Liver (tissue), 9 donors: ENCODE results near the gene SSRP1. TPM values are rescaled to one million over a fixed set of nuclear protein-coding genes. Genes with fewer than 3 reads are reported as not detected.

Experiments used
- DNase-seq: peaks from one replicate; pipeline ENCODE4 v3.0.0-alpha.2; 2017; ENCODE audit warnings: low spot score
- H3K27ac ChIP-seq, 2 donors: one replicate each; pipeline ENCODE4 v1.7.0; 2013; ENCODE audit warnings: inconsistent platforms in 2 of 2, low read length in 2 of 2, control low read depth in 1 of 2, low read depth in 1 of 2, mild to moderate bottlenecking in 1 of 2
- H3K27me3 ChIP-seq, 4 donors: one replicate each; pipeline versions ENCODE4 v1.6.1 to v1.7.0; 2013; ENCODE audit warnings: low read length in 3 of 4, inconsistent platforms in 1 of 4, mild to moderate bottlenecking in 1 of 4, moderate library complexity in 1 of 4; ENCODE audit not compliant: control insufficient read depth in 4 of 4, insufficient read depth in 4 of 4
- H3K36me3 ChIP-seq, 4 donors: one replicate each; pipeline versions ENCODE4 v1.6.1 to v1.7.0; 2013; ENCODE audit warnings: low read length in 3 of 4, mild to moderate bottlenecking in 3 of 4, low read depth in 1 of 4, moderate library complexity in 1 of 4; ENCODE audit not compliant: control insufficient read depth in 4 of 4, insufficient read depth in 3 of 4
- H3K4me1 ChIP-seq, 4 donors: one replicate each; pipeline versions ENCODE4 v1.6.1 to v1.7.0; 2013; ENCODE audit warnings: low read length in 3 of 4, mild to moderate bottlenecking in 3 of 4, moderate library complexity in 1 of 4; ENCODE audit not compliant: control insufficient read depth in 4 of 4, insufficient read depth in 4 of 4
- H3K4me3 ChIP-seq, 3 donors: one replicate each; pipeline versions ENCODE4 v1.6.1 to v1.7.0; 2013; ENCODE audit warnings: low read length in 3 of 3, control low read depth in 1 of 3, low read depth in 1 of 3, mild to moderate bottlenecking in 1 of 3
- H3K9ac ChIP-seq, 2 donors: one replicate each; pipeline ENCODE4 v1.7.0; 2013; ENCODE audit warnings: low read length in 2 of 2, mild to moderate bottlenecking in 2 of 2, moderate library complexity in 2 of 2, control low read depth in 1 of 2, low read depth in 1 of 2
- H3K9me3 ChIP-seq, 4 donors: one replicate each; pipeline versions ENCODE4 v1.6.1 to v1.7.0; 2013; ENCODE audit warnings: low read length in 3 of 4; ENCODE audit not compliant: control insufficient read depth in 4 of 4
- EGR1 ChIP-seq, 2 donors: IDR thresholded peaks; 2 replicates each; pipeline ENCODE4 v1.6.1; 2016 to 2018; ENCODE audit warnings: antibody characterized with exemption in 2 of 2, low read depth in 2 of 2
- FOXA1 ChIP-seq: IDR thresholded peaks from 2 replicates; pipeline ENCODE4 v1.6.1; 2016; ENCODE audit warnings: antibody characterized with exemption
- FOXA2 ChIP-seq: IDR thresholded peaks from 2 replicates; pipeline ENCODE4 v1.6.1; 2016; ENCODE audit warnings: antibody characterized with exemption
- GABPA ChIP-seq, 2 donors: IDR thresholded peaks in 1 of 2; conservative IDR thresholded peaks in 1 of 2; 2 replicates each; pipeline ENCODE4 v1.6.1; 2016; ENCODE audit warnings: antibody characterized with exemption in 2 of 2, mild to moderate bottlenecking in 1 of 2, moderate library complexity in 1 of 2
- HNF4A ChIP-seq, 2 donors: conservative IDR thresholded peaks; 2 replicates each; pipeline ENCODE4 v1.6.1; 2016; ENCODE audit warnings: antibody characterized with exemption in 2 of 2, mild to moderate bottlenecking in 2 of 2
- HNF4G ChIP-seq: IDR thresholded peaks from 2 replicates; pipeline ENCODE4 v1.6.1; 2016; ENCODE audit warnings: antibody characterized with exemption
- JUND ChIP-seq, 2 donors: IDR thresholded peaks; 2 replicates each; pipeline ENCODE4 v1.6.1; 2016; ENCODE audit warnings: antibody characterized with exemption in 2 of 2
- NR2F2 ChIP-seq: IDR thresholded peaks from 2 replicates; pipeline ENCODE4 v1.6.1; 2016; ENCODE audit warnings: antibody characterized with exemption
- RAD21 ChIP-seq, 2 donors: IDR thresholded peaks; 2 replicates each; pipeline ENCODE4 v1.6.1; 2016; ENCODE audit warnings: antibody characterized with exemption in 2 of 2, mild to moderate bottlenecking in 2 of 2
- REST ChIP-seq: IDR thresholded peaks from 2 replicates; pipeline ENCODE4 v1.6.1; 2016; ENCODE audit warnings: antibody characterized with exemption, mild to moderate bottlenecking
- RXRA ChIP-seq, 2 donors: IDR thresholded peaks; 2 replicates each; pipeline ENCODE4 v1.6.1; 2017 to 2018; ENCODE audit warnings: antibody characterized with exemption in 2 of 2, mild to moderate bottlenecking in 1 of 2
- SP1 ChIP-seq: IDR thresholded peaks from 2 replicates; pipeline ENCODE4 v1.6.1; 2018; ENCODE audit warnings: antibody characterized with exemption, mild to moderate bottlenecking
- TAF1 ChIP-seq: conservative IDR thresholded peaks from 2 replicates; pipeline ENCODE4 v1.6.1; 2016; ENCODE audit warnings: antibody characterized with exemption, mild to moderate bottlenecking
- YY1 ChIP-seq: IDR thresholded peaks from 2 replicates; pipeline ENCODE4 v1.6.1; 2016; ENCODE audit warnings: antibody characterized with exemption, mild to moderate bottlenecking
- WGBS: extraction: QIAGEN DNeasy Blood & Tissue Kit; methylation state at CpG from one replicate; pipeline ENCODE4 v1.1.7; 2013; 5-methylcytosine and 5-hydroxymethylcytosine counted together
- polyA plus RNA-seq, 2 donors: library from polyadenylated mRNA; stranded (reverse) in 1 of 2; unstranded in 1 of 2; fragments of 200-250 nt in 1 of 2; fragments of >200 nt in 1 of 2; fragmentation: Nextera tagmentation in 1 of 2; extraction: Ambion mirVana in 1 of 2; gene quantifications; one replicate each; pipeline versions ENCODE4 v1.2.1 to v1.2.3, GENCODE V29; 2013 to 2015
- total RNA-seq, 2 donors: library from RNA; depleted of rRNA; stranded (reverse); fragments of >200 nt; gene quantifications; one replicate each; pipeline ENCODE4 v1.2.3, GENCODE V29; 2014
- TF ChIP-seq, protein P1 (sequence below): IDR thresholded peaks from 2 replicates; pipeline ENCODE4 v1.6.1; 2016; ENCODE audit warnings: antibody characterized with exemption
- TF ChIP-seq, protein P2 (sequence below): IDR thresholded peaks from 2 replicates; pipeline ENCODE4 v1.6.1; 2016; ENCODE audit warnings: antibody characterized with exemption
- TF ChIP-seq, protein P3 (sequence below): fragments of 150-350 bp; IDR thresholded peaks from 2 replicates; pipeline ENCODE4 v1.5.1; 2017; ENCODE audit warnings: improper control_type of control experiment, low read depth, low read length; ENCODE audit not compliant: missing input control
- TF ChIP-seq, protein P4 (sequence below): IDR thresholded peaks from 2 replicates; pipeline ENCODE4 v1.6.1; 2016; ENCODE audit warnings: antibody characterized with exemption
- donor health status: healthy.
- donor health status: healthy.
- donor health status: healthy.
- donor health status: healthy.
- donor health status: healthy.

SSRP1 gene
- total and polyA plus RNA-seq, 4 donors, result 13.9 to 45.3 (median 28.4) TPM

GRCh38 chr11:57376095-57377090 lies 40.7 kb upstream of the SSRP1 start:
- no peaks in the 10 kb centered on the region for H3K36me3 ChIP-seq
- H3K9ac ChIP-seq, result no peak overlapping the region
- TF ChIP-seq FOXA1 (no peak), TAF1 (no peak), SP1 (no peak), GABPA (IDR thresholded peaks at IDR 0.05 in 1 of 2, conservative IDR thresholded peaks at IDR 0.05 in 1 of 2) (no peak), YY1 (no peak), EGR1 (IDR thresholded peaks at IDR 0.05; ENCODE audit: low read depth in 2 of 2) (no peak), REST (no peak), NR2F2 (no peak), HNF4A (conservative IDR thresholded peaks at IDR 0.05) (no peak), JUND (IDR thresholded peaks at IDR 0.05) (no peak), RAD21 (IDR thresholded peaks at IDR 0.05) (no peak), HNF4G (no peak), FOXA2 (no peak), RXRA (IDR thresholded peaks at IDR 0.05) (no peak)
- TF ChIP-seq, protein P1, sequence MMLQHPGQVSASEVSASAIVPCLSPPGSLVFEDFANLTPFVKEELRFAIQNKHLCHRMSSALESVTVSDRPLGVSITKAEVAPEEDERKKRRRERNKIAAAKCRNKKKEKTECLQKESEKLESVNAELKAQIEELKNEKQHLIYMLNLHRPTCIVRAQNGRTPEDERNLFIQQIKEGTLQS, result no peak
- TF ChIP-seq, protein P2, sequence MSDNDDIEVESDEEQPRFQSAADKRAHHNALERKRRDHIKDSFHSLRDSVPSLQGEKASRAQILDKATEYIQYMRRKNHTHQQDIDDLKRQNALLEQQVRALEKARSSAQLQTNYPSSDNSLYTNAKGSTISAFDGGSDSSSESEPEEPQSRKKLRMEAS, result no peak
- TF ChIP-seq, protein P3, sequence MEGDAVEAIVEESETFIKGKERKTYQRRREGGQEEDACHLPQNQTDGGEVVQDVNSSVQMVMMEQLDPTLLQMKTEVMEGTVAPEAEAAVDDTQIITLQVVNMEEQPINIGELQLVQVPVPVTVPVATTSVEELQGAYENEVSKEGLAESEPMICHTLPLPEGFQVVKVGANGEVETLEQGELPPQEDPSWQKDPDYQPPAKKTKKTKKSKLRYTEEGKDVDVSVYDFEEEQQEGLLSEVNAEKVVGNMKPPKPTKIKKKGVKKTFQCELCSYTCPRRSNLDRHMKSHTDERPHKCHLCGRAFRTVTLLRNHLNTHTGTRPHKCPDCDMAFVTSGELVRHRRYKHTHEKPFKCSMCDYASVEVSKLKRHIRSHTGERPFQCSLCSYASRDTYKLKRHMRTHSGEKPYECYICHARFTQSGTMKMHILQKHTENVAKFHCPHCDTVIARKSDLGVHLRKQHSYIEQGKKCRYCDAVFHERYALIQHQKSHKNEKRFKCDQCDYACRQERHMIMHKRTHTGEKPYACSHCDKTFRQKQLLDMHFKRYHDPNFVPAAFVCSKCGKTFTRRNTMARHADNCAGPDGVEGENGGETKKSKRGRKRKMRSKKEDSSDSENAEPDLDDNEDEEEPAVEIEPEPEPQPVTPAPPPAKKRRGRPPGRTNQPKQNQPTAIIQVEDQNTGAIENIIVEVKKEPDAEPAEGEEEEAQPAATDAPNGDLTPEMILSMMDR, result no peak
- TF ChIP-seq, protein P4, sequence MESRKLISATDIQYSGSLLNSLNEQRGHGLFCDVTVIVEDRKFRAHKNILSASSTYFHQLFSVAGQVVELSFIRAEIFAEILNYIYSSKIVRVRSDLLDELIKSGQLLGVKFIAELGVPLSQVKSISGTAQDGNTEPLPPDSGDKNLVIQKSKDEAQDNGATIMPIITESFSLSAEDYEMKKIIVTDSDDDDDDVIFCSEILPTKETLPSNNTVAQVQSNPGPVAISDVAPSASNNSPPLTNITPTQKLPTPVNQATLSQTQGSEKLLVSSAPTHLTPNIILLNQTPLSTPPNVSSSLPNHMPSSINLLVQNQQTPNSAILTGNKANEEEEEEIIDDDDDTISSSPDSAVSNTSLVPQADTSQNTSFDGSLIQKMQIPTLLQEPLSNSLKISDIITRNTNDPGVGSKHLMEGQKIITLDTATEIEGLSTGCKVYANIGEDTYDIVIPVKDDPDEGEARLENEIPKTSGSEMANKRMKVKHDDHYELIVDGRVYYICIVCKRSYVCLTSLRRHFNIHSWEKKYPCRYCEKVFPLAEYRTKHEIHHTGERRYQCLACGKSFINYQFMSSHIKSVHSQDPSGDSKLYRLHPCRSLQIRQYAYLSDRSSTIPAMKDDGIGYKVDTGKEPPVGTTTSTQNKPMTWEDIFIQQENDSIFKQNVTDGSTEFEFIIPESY, result no peak
- no peak overlapping the region for H3K4me3 ChIP-seq
- WGBS, result 75% methylated on average over 26 of the region's 26 CpGs
- DNase-seq, result no peak
- no peaks in the 10 kb centered on the region for H3K4me1 ChIP-seq
- no peaks in the 10 kb centered on the region for H3K9me3 ChIP-seq
- H3K27me3 ChIP-seq, result no peaks in the 10 kb centered on the region
- no peak overlapping the region for H3K27ac ChIP-seq
